ENCODE results near the gene COX6A2. TPM values are rescaled to one million over a fixed set of nuclear protein-coding genes. Genes with fewer than 3 reads are reported as not detected.

The COX6A2 gene
- total RNA-seq, 2 donors from 2014 or later, result 3.9 TPM; not detected in 1

DNA sequence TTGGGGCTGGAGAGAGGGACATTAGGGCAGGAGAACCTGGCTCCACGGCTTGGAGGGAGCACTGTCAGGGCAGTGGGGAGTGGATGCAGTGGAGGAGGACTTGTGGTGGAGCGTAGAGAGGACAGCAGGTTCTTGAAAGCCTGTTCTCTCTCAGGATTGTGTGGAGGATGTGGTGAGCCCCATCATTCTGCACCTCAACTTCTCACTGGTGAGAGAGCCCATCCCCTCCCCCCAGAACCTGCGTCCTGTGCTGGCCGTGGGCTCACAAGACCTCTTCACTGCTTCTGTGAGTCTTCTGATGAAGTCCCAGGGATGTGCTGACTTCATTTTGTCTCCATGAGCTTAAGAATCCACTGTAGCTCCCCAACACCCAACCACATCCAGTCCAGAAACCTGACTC, 13.5 kb downstream of the COX6A2 start:
- Histone ChIP-seq H3K36me3 (no peaks in the 10 kb centered on the region), H3K27ac (no peak overlapping the region), H3K4me3 (no peak overlapping the region), H3K4me1 (replicated peaks) (no peaks in the 10 kb centered on the region), H3K27me3 (replicated peaks; ENCODE audit: insufficient read depth) (no peaks in the 10 kb centered on the region), H3K9me3 (no peaks in the 10 kb centered on the region)
- TF ChIP-seq, protein P1, sequence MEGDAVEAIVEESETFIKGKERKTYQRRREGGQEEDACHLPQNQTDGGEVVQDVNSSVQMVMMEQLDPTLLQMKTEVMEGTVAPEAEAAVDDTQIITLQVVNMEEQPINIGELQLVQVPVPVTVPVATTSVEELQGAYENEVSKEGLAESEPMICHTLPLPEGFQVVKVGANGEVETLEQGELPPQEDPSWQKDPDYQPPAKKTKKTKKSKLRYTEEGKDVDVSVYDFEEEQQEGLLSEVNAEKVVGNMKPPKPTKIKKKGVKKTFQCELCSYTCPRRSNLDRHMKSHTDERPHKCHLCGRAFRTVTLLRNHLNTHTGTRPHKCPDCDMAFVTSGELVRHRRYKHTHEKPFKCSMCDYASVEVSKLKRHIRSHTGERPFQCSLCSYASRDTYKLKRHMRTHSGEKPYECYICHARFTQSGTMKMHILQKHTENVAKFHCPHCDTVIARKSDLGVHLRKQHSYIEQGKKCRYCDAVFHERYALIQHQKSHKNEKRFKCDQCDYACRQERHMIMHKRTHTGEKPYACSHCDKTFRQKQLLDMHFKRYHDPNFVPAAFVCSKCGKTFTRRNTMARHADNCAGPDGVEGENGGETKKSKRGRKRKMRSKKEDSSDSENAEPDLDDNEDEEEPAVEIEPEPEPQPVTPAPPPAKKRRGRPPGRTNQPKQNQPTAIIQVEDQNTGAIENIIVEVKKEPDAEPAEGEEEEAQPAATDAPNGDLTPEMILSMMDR (IDR thresholded peaks at IDR 0.05), result no peak
- no peak for TF ChIP-seq POLR2A (IDR thresholded peaks at IDR 0.05)
- TF ChIP-seq POLR2AphosphoS5 (IDR thresholded peaks at IDR 0.05), result no peak
- intact Hi-C loops (cut with DNase I), result no loop called here
- no peak for DNase-seq (ENCODE audit: low spot score)
- 87% methylated on average over 4 of the region's 4 CpGs for WGBS

DNA sequence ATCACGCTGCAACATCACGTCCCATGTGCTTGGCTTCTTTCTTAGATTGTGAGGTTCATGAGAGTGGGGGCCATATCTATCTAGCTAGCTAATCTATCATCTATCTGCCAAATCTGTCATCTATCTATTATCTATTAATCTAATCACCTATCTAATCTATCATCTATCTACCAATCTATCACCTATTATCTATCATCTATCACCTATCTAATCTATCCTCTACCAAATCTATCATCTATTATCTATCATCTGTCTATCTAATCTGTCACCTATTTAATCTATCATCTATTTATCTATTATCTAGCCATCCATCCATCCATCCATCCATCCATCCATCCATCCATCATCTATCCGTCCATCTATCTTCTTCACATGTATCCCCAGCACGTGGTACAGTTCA, 14.2 kb downstream of the COX6A2 start:
- no peak for DNase-seq (ENCODE audit: low spot score)
- Histone ChIP-seq H3K36me3 (no peaks in the 10 kb centered on the region), H3K27ac (no peak overlapping the region), H3K27me3 (replicated peaks; ENCODE audit: insufficient read depth) (no peaks in the 10 kb centered on the region), H3K9me3 (no peaks in the 10 kb centered on the region), H3K4me3 (no peak overlapping the region), H3K4me1 (replicated peaks) (no peaks in the 10 kb centered on the region)
- TF ChIP-seq, protein P1 (IDR thresholded peaks at IDR 0.05), result no peak
- no peak for TF ChIP-seq POLR2A (IDR thresholded peaks at IDR 0.05)
- no peak for TF ChIP-seq POLR2AphosphoS5 (IDR thresholded peaks at IDR 0.05)
- WGBS, result 89% methylated on average over 4 of the region's 4 CpGs
- intact Hi-C loops (cut with DNase I), result no loop called here

DNA sequence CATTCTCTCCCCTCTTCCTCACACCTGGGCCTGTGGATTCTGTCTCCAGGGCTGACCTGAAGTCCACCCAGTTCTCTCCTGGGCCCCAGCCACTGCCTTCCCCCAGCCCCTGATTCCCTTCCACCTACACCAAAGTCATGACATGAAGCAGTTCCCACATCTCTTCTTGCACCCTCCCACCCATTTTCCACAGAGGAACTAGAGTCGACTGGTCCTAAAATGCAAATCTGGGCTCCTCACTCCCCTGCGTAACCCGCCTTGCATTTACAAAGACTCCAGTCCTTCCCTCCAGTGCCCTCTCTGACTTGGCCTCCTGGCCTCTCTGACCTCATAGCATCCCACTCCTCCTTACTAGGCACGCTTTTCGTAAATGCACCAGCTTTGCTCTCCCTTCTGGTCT, 14.8 kb downstream of the COX6A2 start:
- no peaks in the 10 kb centered on the region for H3K36me3 ChIP-seq
- no peaks in the 10 kb centered on the region for H3K27me3 ChIP-seq (replicated peaks; ENCODE audit: insufficient read depth)
- TF ChIP-seq, protein P1 (IDR thresholded peaks at IDR 0.05), result no peak
- TF ChIP-seq POLR2A (IDR thresholded peaks at IDR 0.05) (no peak), POLR2AphosphoS5 (IDR thresholded peaks at IDR 0.05) (no peak)
- no peak overlapping the region for H3K4me3 ChIP-seq
- 93% methylated on average over 5 of the region's 5 CpGs for WGBS
- no peak overlapping the region for H3K27ac ChIP-seq
- H3K4me1 ChIP-seq (replicated peaks), result no peaks in the 10 kb centered on the region
- intact Hi-C loops (cut with DNase I), result no loop called here
- no peak for DNase-seq (ENCODE audit: low spot score)
- H3K9me3 ChIP-seq, result no peaks in the 10 kb centered on the region

DNA sequence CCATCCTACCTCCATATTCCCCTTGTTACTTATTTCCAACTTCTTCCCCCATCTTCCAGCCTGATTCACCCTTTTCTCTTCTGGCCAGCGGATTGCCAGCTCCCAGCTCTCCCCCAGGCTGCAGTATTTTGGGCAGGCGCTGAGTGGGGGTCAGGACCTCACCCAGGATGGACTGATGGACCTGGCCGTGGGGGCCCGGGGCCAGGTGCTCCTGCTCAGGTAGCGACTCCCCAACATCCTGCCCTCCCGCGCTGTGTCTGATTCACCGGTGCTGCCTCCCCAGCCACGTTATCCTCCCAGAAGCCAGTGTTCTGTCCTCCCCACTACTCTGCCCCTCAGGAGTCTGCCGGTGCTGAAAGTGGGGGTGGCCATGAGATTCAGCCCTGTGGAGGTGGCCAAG, 15.4 kb downstream of the COX6A2 start:
- H3K27me3 ChIP-seq (replicated peaks; ENCODE audit: insufficient read depth), result no peaks in the 10 kb centered on the region
- 81% methylated on average over 10 of the region's 10 CpGs for WGBS

More for the DNA sequence above, 15.4 kb downstream of the COX6A2 start:
- no peaks in the 10 kb centered on the region for H3K9me3 ChIP-seq
- H3K4me1 ChIP-seq (replicated peaks), result no peaks in the 10 kb centered on the region
- H3K36me3 ChIP-seq, result no peaks in the 10 kb centered on the region
- intact Hi-C loops (cut with DNase I), result no loop called here
- H3K4me3 ChIP-seq, result no peak overlapping the region
- DNase-seq (ENCODE audit: low spot score), result no peak
- TF ChIP-seq POLR2AphosphoS5 (IDR thresholded peaks at IDR 0.05), result no peak
- TF ChIP-seq POLR2A (IDR thresholded peaks at IDR 0.05), result no peak
- TF ChIP-seq, protein P1 (IDR thresholded peaks at IDR 0.05), result no peak
- H3K27ac ChIP-seq, result no peak overlapping the region

Measured in prostate gland (tissue), 2 donors.